Activated CD8-positive, alpha-beta memory T cell treated with anti-CD3 and anti-CD28 coated beads for 36 hours (primary cell): ENCODE measurements around the gene TMEM200C. TPM values are rescaled to one million over a fixed set of nuclear protein-coding genes. Genes with fewer than 3 reads are reported as not detected.

Experiments used
- CTCF ChIA-PET: fragments of 350-600 bp; sonication (Branson Sonifier 250); formaldehyde crosslinking; loops from one replicate; lab custom pipeline; 2021; ENCODE audit warnings: antibody characterized with exemption; lab: Charles Lee
- POLR2A ChIA-PET: fragments of 350-600 bp; sonication (Branson Sonifier 250); formaldehyde crosslinking; loops from one replicate; lab custom pipeline; 2021; ENCODE audit warnings: antibody characterized with exemption; lab: Charles Lee
- total RNA-seq, 2 experiments: library from RNA; stranded (reverse); gene quantifications; one replicate each; pipeline ENCODE4 v1.2.3, GENCODE V29; 2021

TMEM200C gene
- total RNA-seq, 2 experiments from 2014 or later: not detected

DNA sequence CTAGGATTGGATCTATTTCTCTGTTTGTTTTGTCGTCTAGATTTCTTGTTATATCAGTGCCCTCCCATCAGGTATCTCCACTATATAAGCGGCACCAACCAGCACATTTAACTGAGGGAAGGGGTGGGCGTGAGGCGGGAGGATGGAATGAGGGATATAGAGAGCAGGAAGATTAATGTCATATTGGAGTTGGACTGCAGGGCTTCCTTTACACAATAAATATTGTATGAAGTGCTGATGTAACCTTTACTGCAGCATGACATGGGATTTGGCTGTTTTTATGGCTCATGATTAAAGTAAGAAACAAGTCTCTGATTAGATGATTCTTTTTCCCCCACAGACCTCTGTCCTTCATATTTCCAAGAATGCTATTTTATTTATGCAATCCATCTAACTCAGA, 54.8 kb downstream of the TMEM200C start:
- ChIA-PET POLR2A (no interaction called here), CTCF (no interaction called here)

DNA sequence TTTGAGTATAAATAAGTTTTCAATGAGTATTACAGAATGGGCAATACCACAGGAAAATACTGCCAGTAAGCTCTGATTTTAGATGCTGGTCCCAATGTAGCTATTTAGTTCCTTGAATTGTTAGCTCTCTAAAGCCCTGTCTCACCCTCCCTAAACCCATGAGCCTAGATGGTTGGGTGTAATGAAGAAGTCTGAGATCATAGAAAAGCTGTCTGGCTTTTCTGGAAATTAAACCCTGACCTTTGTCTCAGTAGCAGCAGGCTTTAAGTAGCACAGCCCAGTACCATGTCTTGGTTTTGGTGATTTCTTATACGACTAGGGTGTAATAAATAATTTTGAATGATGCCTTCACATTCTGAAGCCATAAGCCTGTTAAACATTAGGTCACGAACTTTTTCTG, 55.3 kb downstream of the TMEM200C start:
- ChIA-PET CTCF (no interaction called here), POLR2A (no interaction called here)

DNA sequence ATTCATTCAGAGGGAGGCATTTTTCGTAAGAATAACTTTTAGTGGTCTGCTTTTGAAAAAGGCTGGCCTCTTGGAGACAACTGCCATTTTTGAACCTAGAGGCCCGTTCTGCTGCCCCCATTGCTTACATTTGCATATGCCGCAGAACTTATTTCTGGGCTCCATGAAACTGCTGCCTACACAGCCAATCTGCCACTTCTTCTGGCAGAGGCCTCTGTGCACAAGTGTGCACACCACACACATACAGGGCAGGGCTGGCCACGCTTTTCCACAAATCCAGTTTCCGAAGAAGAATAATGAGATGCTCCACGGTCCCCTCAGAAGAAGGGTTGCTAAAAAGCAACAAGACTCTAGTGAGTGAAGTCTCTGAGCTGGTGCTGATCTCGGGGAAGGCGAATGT, 56.2 kb downstream of the TMEM200C start:
- ChIA-PET CTCF (no interaction called here), POLR2A (no interaction called here)
